Measurements from ENCODE around the gene DNAJC11.
A peak's percentile ranks its signal among the peaks of the same experiment; 100 is the strongest.

The DNAJC11 gene

GRCh38 chr1:6695868-6696267, 5.7 kb downstream of the DNAJC11 start:
- H3K18ac ChIP-seq (ENCODE audit: low read depth in 1 of 2, low read length in 2 of 2): no peak overlapping the region
- peaks cover 13% of the 10 kb centered on the region for H3K4me1 ChIP-seq (ENCODE audit: control insufficient read depth, insufficient read depth, low read depth, low read length)
- H3K79me1 ChIP-seq (replicated peaks; ENCODE audit: low read length, poor library complexity, severe bottlenecking): peaks cover 22% of the 10 kb centered on the region
- H2BK15ac ChIP-seq (ENCODE audit: low read depth, poor library complexity, severe bottlenecking): no peak overlapping the region
- H3K9ac ChIP-seq (ENCODE audit: low read length): no peak overlapping the region
- H3K4me3 ChIP-seq (ENCODE audit: insufficient read depth in 1 of 2, low read depth in 1 of 2, low read length in 2 of 2): no peak overlapping the region
- no peak overlapping the region for H2BK120ac ChIP-seq (ENCODE audit: low read depth, low read length)
- no peak for DNase-seq
- H2AFZ ChIP-seq (ENCODE audit: low read depth, low read length): no peak overlapping the region
- no peak overlapping the region for H3K14ac ChIP-seq (ENCODE audit: low read length in 2 of 2)
- no peak overlapping the region for H2AK5ac ChIP-seq (ENCODE audit: low read length, severe bottlenecking)
- H3K36me3 ChIP-seq (ENCODE audit: control insufficient read depth in 1 of 2, insufficient read depth in 2 of 2, low read depth in 1 of 2, low read length in 2 of 2): peaks cover 0 to 4% of the 10 kb centered on the region in 2 experiments
- no peaks in the 10 kb centered on the region for H3K9me3 ChIP-seq (ENCODE audit: control insufficient read depth, low read length)
- WGBS: 100% methylated on average over 1 of the region's 2 CpGs
- no peak overlapping the region for H2BK5ac ChIP-seq (ENCODE audit: low read depth, low read length, poor library complexity, severe bottlenecking)
- H2BK12ac ChIP-seq (ENCODE audit: low read length in 2 of 2): no peak overlapping the region
- H4K91ac ChIP-seq (ENCODE audit: low read length): no peak overlapping the region
- H3K23ac ChIP-seq (ENCODE audit: low read length in 2 of 2): no peak overlapping the region
- no peak overlapping the region for H3K4me2 ChIP-seq (ENCODE audit: low read length, poor library complexity, severe bottlenecking)
- no peak overlapping the region for H3K27ac ChIP-seq (ENCODE audit: low read length, poor library complexity, severe bottlenecking)
- no peak overlapping the region for H3K4ac ChIP-seq (ENCODE audit: low read depth in 1 of 2, low read length in 2 of 2)
- H4K8ac ChIP-seq (ENCODE audit: low read length): no peak overlapping the region
- H3K27me3 ChIP-seq (ENCODE audit: control insufficient read depth in 1 of 2, insufficient read depth in 1 of 2, low read length in 2 of 2): no peaks in the 10 kb centered on the region

GRCh38 chr1:6694121-6694713, 7.4 kb downstream of the DNAJC11 start:
- DNase-seq: no peak
- H3K4ac ChIP-seq (ENCODE audit: low read depth in 1 of 2, low read length in 2 of 2): no peak overlapping the region
- H2BK15ac ChIP-seq (ENCODE audit: low read depth, poor library complexity, severe bottlenecking): no peak overlapping the region
- H3K9ac ChIP-seq (ENCODE audit: low read length): no peak overlapping the region
- no peak overlapping the region for H3K18ac ChIP-seq (ENCODE audit: low read depth in 1 of 2, low read length in 2 of 2)
- H3K23ac ChIP-seq (ENCODE audit: low read length in 2 of 2): no peak overlapping the region
- no peak overlapping the region for H2AFZ ChIP-seq (ENCODE audit: low read depth, low read length)
- no peak overlapping the region for H3K14ac ChIP-seq (ENCODE audit: low read length in 2 of 2)
- H3K27me3 ChIP-seq (ENCODE audit: control insufficient read depth in 1 of 2, insufficient read depth in 1 of 2, low read length in 2 of 2): no peaks in the 10 kb centered on the region
- H2BK12ac ChIP-seq (ENCODE audit: low read length in 2 of 2): no peak overlapping the region
- H3K4me3 ChIP-seq (ENCODE audit: insufficient read depth in 1 of 2, low read depth in 1 of 2, low read length in 2 of 2): no peak overlapping the region
- no peak overlapping the region for H2BK5ac ChIP-seq (ENCODE audit: low read depth, low read length, poor library complexity, severe bottlenecking)
- H3K9me3 ChIP-seq (ENCODE audit: control insufficient read depth, low read length): no peaks in the 10 kb centered on the region
- H3K27ac ChIP-seq (ENCODE audit: low read length, poor library complexity, severe bottlenecking): no peak overlapping the region
- H2AK5ac ChIP-seq (ENCODE audit: low read length, severe bottlenecking): no peak overlapping the region
- H3K36me3 ChIP-seq (ENCODE audit: control insufficient read depth in 1 of 2, insufficient read depth in 2 of 2, low read depth in 1 of 2, low read length in 2 of 2): peaks cover 0 to 4% of the 10 kb centered on the region in 2 experiments
- no peak overlapping the region for H2BK120ac ChIP-seq (ENCODE audit: low read depth, low read length)
- no peak overlapping the region for H3K4me2 ChIP-seq (ENCODE audit: low read length, poor library complexity, severe bottlenecking)
- WGBS: 83% methylated on average over 10 of the region's 10 CpGs
- no peak overlapping the region for H4K8ac ChIP-seq (ENCODE audit: low read length)
- peaks cover 24% of the 10 kb centered on the region for H3K79me1 ChIP-seq (replicated peaks; ENCODE audit: low read length, poor library complexity, severe bottlenecking)
- no peak overlapping the region for H4K91ac ChIP-seq (ENCODE audit: low read length)
- peaks cover 18% of the 10 kb centered on the region for H3K4me1 ChIP-seq (ENCODE audit: control insufficient read depth, insufficient read depth, low read depth, low read length)

DNA sequence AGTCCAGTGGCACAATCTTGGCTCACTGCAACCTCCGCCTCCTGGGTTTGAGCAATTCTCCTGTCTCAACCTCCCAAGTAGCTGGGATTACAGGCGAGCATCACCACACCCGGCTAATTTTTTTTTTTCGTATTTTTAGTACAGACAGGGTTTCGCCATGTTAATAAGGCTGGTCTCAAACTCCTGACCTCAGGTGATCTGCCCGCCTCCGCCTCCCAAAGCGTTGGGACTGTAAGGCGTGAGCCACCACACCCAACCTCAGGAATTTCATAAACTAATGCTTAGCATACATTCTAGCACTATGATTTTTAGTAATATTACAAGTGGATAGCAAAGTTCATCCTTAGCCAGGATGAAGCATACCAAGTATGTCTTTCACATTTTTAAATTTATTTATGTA, 8.7 kb downstream of the DNAJC11 start:
- Histone ChIP-seq H3K27me3 (ENCODE audit: control insufficient read depth in 1 of 2, insufficient read depth in 1 of 2, low read length in 2 of 2) (no peaks in the 10 kb centered on the region), H2BK120ac (ENCODE audit: low read depth, low read length) (no peak overlapping the region), H2AFZ (ENCODE audit: low read depth, low read length) (no peak overlapping the region), H3K27ac (ENCODE audit: low read length, poor library complexity, severe bottlenecking) (no peak overlapping the region), H3K4me1 (ENCODE audit: control insufficient read depth, insufficient read depth, low read depth, low read length) (peaks cover 19% of the 10 kb centered on the region), H3K79me1 (replicated peaks; ENCODE audit: low read length, poor library complexity, severe bottlenecking) (peaks cover 21% of the 10 kb centered on the region), H2AK5ac (ENCODE audit: low read length, severe bottlenecking) (no peak overlapping the region), H2BK12ac (ENCODE audit: low read length in 2 of 2) (no peak overlapping the region), H4K8ac (ENCODE audit: low read length) (no peak overlapping the region), H3K9ac (ENCODE audit: low read length) (no peak overlapping the region), H3K23ac (ENCODE audit: low read length in 2 of 2) (no peak overlapping the region), H3K9me3 (ENCODE audit: control insufficient read depth, low read length) (no peaks in the 10 kb centered on the region), H4K91ac (ENCODE audit: low read length) (no peak overlapping the region), H3K36me3 (ENCODE audit: control insufficient read depth in 1 of 2, insufficient read depth in 2 of 2, low read depth in 1 of 2, low read length in 2 of 2) (peaks cover 0 to 4% of the 10 kb centered on the region in 2 experiments), H3K14ac (ENCODE audit: low read length in 2 of 2) (no peak overlapping the region), H2BK15ac (ENCODE audit: low read depth, poor library complexity, severe bottlenecking) (no peak overlapping the region), H3K4ac (ENCODE audit: low read depth in 1 of 2, low read length in 2 of 2) (no peak overlapping the region), H3K4me2 (ENCODE audit: low read length, poor library complexity, severe bottlenecking) (no peak overlapping the region), H3K18ac (ENCODE audit: low read depth in 1 of 2, low read length in 2 of 2) (no peak overlapping the region), H2BK5ac (ENCODE audit: low read depth, low read length, poor library complexity, severe bottlenecking) (no peak overlapping the region), H3K4me3 (ENCODE audit: insufficient read depth in 1 of 2, low read depth in 1 of 2, low read length in 2 of 2) (no peak overlapping the region)
- no peak for DNase-seq
- 89% methylated on average over 8 of the region's 9 CpGs for WGBS

GRCh38 chr1:6691507-6691906, 10.1 kb downstream of the DNAJC11 start:
- Histone ChIP-seq H3K14ac (ENCODE audit: low read length in 2 of 2) (no peak overlapping the region), H2AFZ (ENCODE audit: low read depth, low read length) (no peak overlapping the region), H3K4me3 (ENCODE audit: insufficient read depth in 1 of 2, low read depth in 1 of 2, low read length in 2 of 2) (no peak overlapping the region), H2AK5ac (ENCODE audit: low read length, severe bottlenecking) (no peak overlapping the region), H3K4me2 (ENCODE audit: low read length, poor library complexity, severe bottlenecking) (no peak overlapping the region), H4K8ac (ENCODE audit: low read length) (no peak overlapping the region), H2BK5ac (ENCODE audit: low read depth, low read length, poor library complexity, severe bottlenecking) (no peak overlapping the region), H3K9me3 (ENCODE audit: control insufficient read depth, low read length) (no peaks in the 10 kb centered on the region), H3K27me3 (ENCODE audit: control insufficient read depth in 1 of 2, insufficient read depth in 1 of 2, low read length in 2 of 2) (no peaks in the 10 kb centered on the region), H3K27ac (ENCODE audit: low read length, poor library complexity, severe bottlenecking) (peak overlapping the region; percentile 3), H2BK12ac (ENCODE audit: low read length in 2 of 2) (no peak overlapping the region), H2BK120ac (ENCODE audit: low read depth, low read length) (no peak overlapping the region), H2BK15ac (ENCODE audit: low read depth, poor library complexity, severe bottlenecking) (no peak overlapping the region), H3K9ac (ENCODE audit: low read length) (no peak overlapping the region), H3K4me1 (ENCODE audit: control insufficient read depth, insufficient read depth, low read depth, low read length) (peaks cover 17% of the 10 kb centered on the region), H3K36me3 (ENCODE audit: control insufficient read depth in 1 of 2, insufficient read depth in 2 of 2, low read depth in 1 of 2, low read length in 2 of 2) (peaks cover 0 to 4% of the 10 kb centered on the region in 2 experiments), H4K91ac (ENCODE audit: low read length) (no peak overlapping the region), H3K79me1 (replicated peaks; ENCODE audit: low read length, poor library complexity, severe bottlenecking) (peaks cover 20% of the 10 kb centered on the region), H3K23ac (ENCODE audit: low read length in 2 of 2) (no peak overlapping the region), H3K4ac (ENCODE audit: low read depth in 1 of 2, low read length in 2 of 2) (no peak overlapping the region), H3K18ac (ENCODE audit: low read depth in 1 of 2, low read length in 2 of 2) (no peak overlapping the region)
- DNase-seq: no peak
- 92% methylated on average over 4 of the region's 4 CpGs for WGBS
